ENCODE results near the gene SPACDR. TPM values are rescaled to one million over a fixed set of nuclear protein-coding genes. Genes with fewer than 3 reads are reported as not detected.

SPACDR gene
- total RNA-seq, 1 donor from 2014 or later: 1.4 TPM

- TF ChIP-seq, protein P1, sequence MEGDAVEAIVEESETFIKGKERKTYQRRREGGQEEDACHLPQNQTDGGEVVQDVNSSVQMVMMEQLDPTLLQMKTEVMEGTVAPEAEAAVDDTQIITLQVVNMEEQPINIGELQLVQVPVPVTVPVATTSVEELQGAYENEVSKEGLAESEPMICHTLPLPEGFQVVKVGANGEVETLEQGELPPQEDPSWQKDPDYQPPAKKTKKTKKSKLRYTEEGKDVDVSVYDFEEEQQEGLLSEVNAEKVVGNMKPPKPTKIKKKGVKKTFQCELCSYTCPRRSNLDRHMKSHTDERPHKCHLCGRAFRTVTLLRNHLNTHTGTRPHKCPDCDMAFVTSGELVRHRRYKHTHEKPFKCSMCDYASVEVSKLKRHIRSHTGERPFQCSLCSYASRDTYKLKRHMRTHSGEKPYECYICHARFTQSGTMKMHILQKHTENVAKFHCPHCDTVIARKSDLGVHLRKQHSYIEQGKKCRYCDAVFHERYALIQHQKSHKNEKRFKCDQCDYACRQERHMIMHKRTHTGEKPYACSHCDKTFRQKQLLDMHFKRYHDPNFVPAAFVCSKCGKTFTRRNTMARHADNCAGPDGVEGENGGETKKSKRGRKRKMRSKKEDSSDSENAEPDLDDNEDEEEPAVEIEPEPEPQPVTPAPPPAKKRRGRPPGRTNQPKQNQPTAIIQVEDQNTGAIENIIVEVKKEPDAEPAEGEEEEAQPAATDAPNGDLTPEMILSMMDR (conservative IDR thresholded peaks at IDR 0.05): no peak
- no peaks in the 10 kb centered on the region for H3K36me3 Mint-ChIP-seq (ENCODE audit: low read depth)
- no peaks in the 10 kb centered on the region for H3K27me3 Mint-ChIP-seq (ENCODE audit: low read depth)
- H3K4me1 Mint-ChIP-seq: peaks cover 13% of the 10 kb centered on the region
- DNase-seq (ENCODE audit: low read depth, low spot score): no peak
- no peaks in the 10 kb centered on the region for H3K9me3 Mint-ChIP-seq
- H3K27ac Mint-ChIP-seq (ENCODE audit: unreplicated experiment): no peak overlapping the region
- H3K4me3 Mint-ChIP-seq: peak overlapping the region; percentile 33
Observed at GRCh38 chr7:100471021-100471420, 7.0 kb upstream of the SPACDR start.

DNA sequence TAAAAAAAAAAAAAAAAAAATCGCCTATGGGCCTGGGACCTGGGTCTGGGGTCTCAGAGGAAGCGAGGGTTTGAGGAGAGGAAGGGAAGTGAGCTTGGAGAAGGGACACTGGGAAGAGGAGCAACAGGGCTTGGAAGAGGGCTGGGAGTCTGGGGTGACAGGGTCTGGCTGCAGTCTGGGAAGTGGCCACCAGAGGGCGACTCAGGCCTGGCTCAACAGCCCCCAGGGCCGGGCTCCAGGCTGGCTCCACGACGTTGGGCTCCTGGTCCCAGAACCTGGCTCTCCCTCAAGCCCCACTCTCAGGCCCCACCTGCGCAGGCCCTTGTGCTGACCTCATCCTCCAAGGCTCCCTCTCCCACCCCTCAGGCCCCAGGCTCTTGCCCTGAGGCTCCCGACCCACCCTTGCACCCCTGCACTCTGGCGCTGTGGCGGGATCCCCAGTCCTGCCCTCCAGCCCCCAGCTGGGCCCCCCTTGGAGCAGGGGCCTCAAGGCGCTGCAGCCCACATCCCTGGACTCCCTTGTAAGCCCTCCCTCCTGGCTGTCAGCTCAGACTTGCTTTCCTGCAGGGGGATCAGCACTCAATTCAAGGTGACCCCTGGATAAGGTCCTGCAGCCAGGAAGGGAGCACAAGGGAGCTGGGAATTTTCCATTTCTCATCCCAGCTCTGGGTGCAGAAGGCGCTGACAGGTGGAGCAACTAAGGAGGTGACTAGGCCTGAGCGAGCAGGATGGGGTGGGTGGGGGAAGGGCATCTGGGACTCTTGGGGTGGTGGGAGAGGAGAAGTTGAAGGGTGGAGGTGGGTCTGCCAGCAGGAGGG lies 5.4 kb upstream of the SPACDR start:
- Mint-ChIP-seq H3K27ac (ENCODE audit: unreplicated experiment) (no peak overlapping the region), H3K9me3 (no peaks in the 10 kb centered on the region), H3K36me3 (ENCODE audit: low read depth) (no peaks in the 10 kb centered on the region), H3K27me3 (ENCODE audit: low read depth) (no peaks in the 10 kb centered on the region), H3K4me3 (no peak overlapping the region), H3K4me1 (peaks cover 12% of the 10 kb centered on the region)
- TF ChIP-seq, protein P1 (conservative IDR thresholded peaks at IDR 0.05): peak; percentile 91
- peak; percentile 97 for DNase-seq (ENCODE audit: low read depth, low spot score)

GRCh38 chr7:100467638-100468373 lies 3.7 kb upstream of the SPACDR start:
- Mint-ChIP-seq H3K36me3 (ENCODE audit: low read depth) (no peaks in the 10 kb centered on the region), H3K27me3 (ENCODE audit: low read depth) (no peaks in the 10 kb centered on the region), H3K27ac (ENCODE audit: unreplicated experiment) (no peak overlapping the region), H3K4me3 (no peak overlapping the region), H3K4me1 (peaks cover 8% of the 10 kb centered on the region), H3K9me3 (no peaks in the 10 kb centered on the region)
- TF ChIP-seq, protein P1 (conservative IDR thresholded peaks at IDR 0.05): no peak
- no peak for DNase-seq (ENCODE audit: low read depth, low spot score)

DNA sequence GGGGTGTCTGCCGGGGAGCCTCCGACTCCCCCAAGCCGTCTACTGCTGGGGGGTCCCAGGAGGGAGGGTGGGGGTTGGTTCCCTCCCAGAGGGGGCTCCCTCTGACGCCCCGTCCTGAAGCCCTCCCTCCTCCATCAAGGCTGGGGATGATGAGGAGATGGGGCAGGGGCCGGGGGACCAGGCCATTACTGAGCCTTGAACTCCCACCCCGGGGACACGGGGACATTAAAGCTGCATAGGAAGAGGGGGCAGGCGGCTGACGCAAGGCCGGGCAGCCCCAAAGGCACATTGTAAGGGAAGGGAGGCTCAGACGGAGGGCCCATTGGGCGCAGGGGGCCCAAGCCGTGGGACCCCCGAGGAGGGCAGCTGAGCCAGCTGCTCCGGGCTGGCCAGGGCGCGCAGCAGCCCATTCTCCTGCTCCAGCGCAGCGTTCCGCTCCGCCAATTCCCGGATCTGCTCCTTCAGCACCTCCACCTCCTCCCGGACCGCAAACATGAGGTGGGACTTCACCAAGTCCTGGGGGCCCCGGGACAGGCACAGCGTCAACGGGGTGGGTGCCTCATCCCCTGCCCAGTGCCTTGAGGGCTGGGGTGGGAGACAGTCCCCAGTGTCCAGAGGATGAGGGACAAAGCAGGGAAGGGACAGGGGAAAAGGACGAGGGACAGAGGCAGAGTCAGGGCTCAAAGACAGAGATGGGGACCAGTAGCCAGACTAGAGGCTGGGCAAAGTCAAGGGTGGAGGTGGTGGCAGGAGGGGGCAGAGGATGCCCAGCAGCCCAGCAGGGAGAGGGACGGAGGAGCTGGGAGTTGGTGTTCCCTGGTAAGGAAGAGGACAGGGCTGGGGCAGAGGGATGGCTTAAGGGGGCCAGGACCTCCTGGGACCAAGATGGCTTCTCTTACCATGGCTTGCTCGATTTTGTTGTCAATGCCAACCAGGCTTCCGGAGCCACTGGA lies 2.9 kb upstream of the SPACDR start:
- Mint-ChIP-seq H3K4me3 (no peak overlapping the region), H3K27ac (ENCODE audit: unreplicated experiment) (no peak overlapping the region), H3K9me3 (no peaks in the 10 kb centered on the region), H3K4me1 (peaks cover 8% of the 10 kb centered on the region), H3K27me3 (ENCODE audit: low read depth) (no peaks in the 10 kb centered on the region), H3K36me3 (ENCODE audit: low read depth) (no peaks in the 10 kb centered on the region)
- TF ChIP-seq, protein P1 (conservative IDR thresholded peaks at IDR 0.05): no peak
- no peak for DNase-seq (ENCODE audit: low read depth, low spot score)

GRCh38 chr7:100465702-100466311 lies 1.7 kb upstream of the SPACDR start:
- H3K4me1 Mint-ChIP-seq: peaks cover 8% of the 10 kb centered on the region
- no peak for DNase-seq (ENCODE audit: low read depth, low spot score)
- no peaks in the 10 kb centered on the region for H3K27me3 Mint-ChIP-seq (ENCODE audit: low read depth)
- TF ChIP-seq, protein P1 (conservative IDR thresholded peaks at IDR 0.05): peak; percentile 58
- H3K27ac Mint-ChIP-seq (ENCODE audit: unreplicated experiment): no peak overlapping the region
- H3K36me3 Mint-ChIP-seq (ENCODE audit: low read depth): no peaks in the 10 kb centered on the region
- H3K9me3 Mint-ChIP-seq: no peaks in the 10 kb centered on the region
- H3K4me3 Mint-ChIP-seq: no peak overlapping the region
